Loucy (cell line): ENCODE data around the gene POFUT2.

Source experiments
- CTCF ChIP-seq: fragments of 200-600 bp; sonication (generic); conservative IDR thresholded peaks from 2 replicates; pipeline ENCODE4 v1.5.1; 2014; ENCODE audit warnings: mild to moderate bottlenecking, antibody characterized with exemption, low read length
- EZH2phosphoT487 ChIP-seq: fragments of 200-600 bp; IDR thresholded peaks from 2 replicates; pipeline ENCODE4 v1.6.1; 2018; ENCODE audit warnings: antibody characterized with exemption, mild to moderate bottlenecking, moderate library complexity, borderline replicate concordance

GRCh38 chr21:45292399-45293219, 4.9 kb upstream of the POFUT2 start:
- peak; percentile 89 for TF ChIP-seq CTCF
- TF ChIP-seq EZH2phosphoT487 = no peak
